Tibial artery (tissue), 4 donors: ENCODE data around the gene ANKRD34C.

ENCODE experiments used
- DNase-seq, 2 donors: peaks; one replicate each; pipeline ENCODE4 v3.0.0-alpha.2; 2019
- H3K27ac ChIP-seq, 2 donors: fragments of 200-600 bp; sonication (generic) in 1 of 2; 1 replicate in 1 of 2; 2 replicates in 1 of 2; pipeline ENCODE4 v1.5.1; 2018 to 2019; ENCODE audit warnings: mild to moderate bottlenecking in 1 of 2
- H3K27me3 ChIP-seq, 2 donors: fragments of 200-600 bp; sonication (generic) in 1 of 2; one replicate each; pipeline versions ENCODE4 v1.5.1 to v1.6.0; 2016 to 2019
- H3K36me3 ChIP-seq, 3 donors: fragments of 200-600 bp; sonication (generic) in 2 of 3; one replicate each; pipeline ENCODE4 v1.5.1; 2016 to 2019; ENCODE audit warnings: mild to moderate bottlenecking in 2 of 3
- H3K4me1 ChIP-seq, 4 donors: fragments of 200-600 bp; sonication (generic) in 2 of 4; 1 replicate in 3 of 4; 2 replicates in 1 of 4; pipeline ENCODE4 v1.5.1; 2016 to 2019
- H3K4me3 ChIP-seq, 2 donors: fragments of 200-600 bp; sonication (generic) in 1 of 2; 1 replicate in 1 of 2; 2 replicates in 1 of 2; pipeline ENCODE4 v1.5.1; 2018 to 2019; ENCODE audit warnings: mild to moderate bottlenecking in 2 of 2
- H3K9me3 ChIP-seq, 3 donors: fragments of 200-600 bp; sonication (generic) in 1 of 3; one replicate each; pipeline ENCODE4 v1.5.1; 2016 to 2019
- intact Hi-C: fragments of 100-400 bp; cut with DNase I; formaldehyde crosslinking; loops from one replicate; pipeline ENCODE4 v1.15.0; 2023; ENCODE audit warnings: low total_unique reads
- TF ChIP-seq, protein P1 (sequence below), 2 experiments: fragments of 200-600 bp in 1 of 2; fragments of 450-650 bp in 1 of 2; IDR thresholded peaks; one replicate each; pipeline ENCODE4 v1.5.1; 2017 to 2019; ENCODE audit warnings: antibody characterized with exemption in 2 of 2, mild to moderate bottlenecking in 1 of 2, moderate library complexity in 1 of 2

The ANKRD34C gene

DNA sequence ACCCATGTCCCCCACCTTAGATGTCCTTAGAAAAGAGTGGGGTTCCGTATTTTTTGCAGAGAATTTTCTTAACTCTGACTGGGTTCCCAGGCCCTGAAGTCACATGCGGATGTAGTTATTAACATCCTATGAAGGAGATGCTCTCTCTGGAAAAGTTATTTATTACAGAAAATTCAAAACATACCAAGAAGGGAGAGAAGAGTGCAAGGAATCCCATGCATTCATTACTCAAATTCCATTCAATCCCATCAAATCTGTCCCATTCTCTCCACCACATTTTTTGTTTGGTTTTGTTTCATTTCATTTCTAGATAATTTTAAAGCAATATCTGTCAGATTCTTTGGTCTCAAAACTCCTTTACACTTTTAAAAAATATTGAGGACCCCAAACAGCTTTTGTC is 34.3 kb upstream of the ANKRD34C start:
- TF ChIP-seq, protein P1, sequence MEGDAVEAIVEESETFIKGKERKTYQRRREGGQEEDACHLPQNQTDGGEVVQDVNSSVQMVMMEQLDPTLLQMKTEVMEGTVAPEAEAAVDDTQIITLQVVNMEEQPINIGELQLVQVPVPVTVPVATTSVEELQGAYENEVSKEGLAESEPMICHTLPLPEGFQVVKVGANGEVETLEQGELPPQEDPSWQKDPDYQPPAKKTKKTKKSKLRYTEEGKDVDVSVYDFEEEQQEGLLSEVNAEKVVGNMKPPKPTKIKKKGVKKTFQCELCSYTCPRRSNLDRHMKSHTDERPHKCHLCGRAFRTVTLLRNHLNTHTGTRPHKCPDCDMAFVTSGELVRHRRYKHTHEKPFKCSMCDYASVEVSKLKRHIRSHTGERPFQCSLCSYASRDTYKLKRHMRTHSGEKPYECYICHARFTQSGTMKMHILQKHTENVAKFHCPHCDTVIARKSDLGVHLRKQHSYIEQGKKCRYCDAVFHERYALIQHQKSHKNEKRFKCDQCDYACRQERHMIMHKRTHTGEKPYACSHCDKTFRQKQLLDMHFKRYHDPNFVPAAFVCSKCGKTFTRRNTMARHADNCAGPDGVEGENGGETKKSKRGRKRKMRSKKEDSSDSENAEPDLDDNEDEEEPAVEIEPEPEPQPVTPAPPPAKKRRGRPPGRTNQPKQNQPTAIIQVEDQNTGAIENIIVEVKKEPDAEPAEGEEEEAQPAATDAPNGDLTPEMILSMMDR (IDR thresholded peaks at IDR 0.05): no peak
- no peak overlapping the region for H3K4me3 ChIP-seq

DNA sequence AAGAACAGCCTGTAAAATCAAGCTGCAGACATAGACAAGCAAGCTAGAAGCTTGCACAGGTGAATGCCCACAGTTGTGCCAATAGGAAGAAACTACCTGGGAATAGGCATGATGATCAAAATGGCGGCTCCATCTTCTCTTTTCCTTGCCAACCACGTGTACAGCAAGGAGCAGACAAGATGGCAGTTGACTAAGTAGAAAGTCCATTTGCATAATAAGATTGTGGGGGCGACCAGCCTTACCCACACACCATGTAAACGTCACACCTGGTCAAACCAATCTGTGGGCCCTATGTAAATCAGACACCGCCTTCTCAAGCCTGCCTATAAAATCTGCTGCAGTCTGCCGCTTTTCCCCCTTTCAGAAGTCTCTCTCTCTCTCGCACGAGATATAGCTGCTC is 25.1 kb upstream of the ANKRD34C start:
- TF ChIP-seq, protein P1 (IDR thresholded peaks at IDR 0.05): no peak
- Histone ChIP-seq H3K27ac (no peak overlapping the region), H3K4me3 (no peak overlapping the region), H3K4me1 (peaks cover 0 to 6% (median 1%) of the 10 kb centered on the region in 4 donors), H3K27me3 (no peaks in the 10 kb centered on the region), H3K9me3 (no peaks in the 10 kb centered on the region), H3K36me3 (no peaks in the 10 kb centered on the region)
- intact Hi-C loops: no loop called here
- no peak for DNase-seq

More for the DNA sequence above, 34.3 kb upstream of the ANKRD34C start:
- Histone ChIP-seq H3K9me3 (no peaks in the 10 kb centered on the region), H3K27me3 (no peaks in the 10 kb centered on the region), H3K4me1 (peaks cover 0 to 11% (median 0%) of the 10 kb centered on the region in 4 donors), H3K36me3 (no peaks in the 10 kb centered on the region), H3K27ac (no peak overlapping the region)
- intact Hi-C loops: no loop called here
- no peak for DNase-seq

DNA sequence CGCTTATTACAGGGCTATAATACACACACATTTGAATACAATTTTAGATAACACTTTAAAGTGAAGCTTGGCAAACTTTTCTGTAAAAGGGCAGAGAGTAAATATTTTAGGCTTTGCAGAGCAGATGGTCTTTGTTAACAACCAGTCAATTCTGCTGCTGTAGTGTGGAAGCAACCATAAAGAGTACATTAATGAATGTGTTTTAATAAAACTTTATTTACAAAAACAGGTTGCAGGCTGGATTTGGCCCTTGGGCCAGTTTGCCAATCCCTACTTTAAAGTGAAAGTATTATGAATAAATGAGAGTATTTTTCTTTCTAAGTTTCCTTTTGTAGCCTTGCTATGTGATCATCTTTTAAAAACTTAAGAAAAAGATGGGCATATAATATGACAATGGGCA is 20.7 kb upstream of the ANKRD34C start:
- H3K9me3 ChIP-seq: no peaks in the 10 kb centered on the region
- intact Hi-C loops: no loop called here
- no peak for DNase-seq
- no peak overlapping the region for H3K4me3 ChIP-seq
- no peak overlapping the region for H3K27ac ChIP-seq
- no peaks in the 10 kb centered on the region for H3K36me3 ChIP-seq
- TF ChIP-seq, protein P1 (IDR thresholded peaks at IDR 0.05): no peak
- peaks cover 0 to 33% (median 19%) of the 10 kb centered on the region in 4 donors for H3K4me1 ChIP-seq
- no peaks in the 10 kb centered on the region for H3K27me3 ChIP-seq

DNA sequence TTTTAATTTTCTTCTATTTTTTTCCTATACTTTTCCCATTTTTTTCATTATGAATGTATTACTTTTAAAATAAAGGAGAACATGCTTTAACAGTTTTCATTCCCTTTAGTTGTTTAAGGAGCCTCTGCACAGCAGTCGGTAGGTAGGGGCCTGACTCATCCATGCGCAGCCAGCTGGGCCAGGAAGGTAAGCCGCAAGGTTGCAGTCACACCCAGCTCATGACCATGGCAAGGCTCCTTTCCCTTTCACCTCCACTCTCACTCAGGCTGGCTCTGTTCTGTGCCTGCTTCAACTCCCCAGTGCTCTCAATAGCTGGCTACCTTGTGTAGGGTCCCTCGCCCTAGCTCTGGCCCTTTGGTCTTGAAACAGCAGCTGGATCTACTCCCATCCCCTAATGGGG is 17.4 kb upstream of the ANKRD34C start:
- Histone ChIP-seq H3K4me3 (no peak overlapping the region), H3K27ac (peak overlapping the region; percentile 69 to 73), H3K27me3 (no peaks in the 10 kb centered on the region), H3K36me3 (no peaks in the 10 kb centered on the region), H3K9me3 (no peaks in the 10 kb centered on the region), H3K4me1 (peaks cover 0 to 41% (median 20%) of the 10 kb centered on the region in 4 donors)
- intact Hi-C loops: no loop called here
- DNase-seq: no peak
- TF ChIP-seq, protein P1 (IDR thresholded peaks at IDR 0.05): no peak

DNA sequence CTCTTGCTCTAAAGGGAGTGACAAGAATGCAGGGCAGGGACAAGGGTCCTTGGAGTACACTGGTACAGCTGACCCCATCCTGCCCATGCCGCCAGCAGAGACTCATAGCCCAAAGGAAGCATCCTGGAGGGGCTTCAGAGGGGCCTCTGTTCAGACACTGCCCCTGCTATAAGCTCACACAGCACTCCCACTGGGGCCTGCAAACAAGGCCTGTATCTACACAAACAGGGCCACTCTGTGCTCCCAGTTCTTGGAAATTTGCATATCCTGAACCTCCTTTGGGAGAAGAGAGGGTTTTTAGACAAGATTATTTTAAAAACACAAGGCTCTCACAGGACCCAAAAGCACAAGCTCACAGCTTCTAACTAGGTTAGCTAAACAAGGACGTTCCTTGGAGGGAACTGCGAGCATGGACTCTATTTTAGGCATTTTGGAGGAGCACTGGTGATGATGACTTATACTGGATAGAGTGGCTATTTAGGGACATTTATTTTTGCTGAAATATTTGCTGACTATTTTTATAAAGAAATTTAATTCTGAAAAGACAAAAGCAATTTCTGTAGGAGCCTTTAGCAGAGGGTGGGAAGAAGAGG is 16.4 kb upstream of the ANKRD34C start:
- H3K4me1 ChIP-seq: peaks cover 0 to 41% (median 20%) of the 10 kb centered on the region in 4 donors
- no peaks in the 10 kb centered on the region for H3K36me3 ChIP-seq
- H3K4me3 ChIP-seq: no peak overlapping the region
- TF ChIP-seq, protein P1 (IDR thresholded peaks at IDR 0.05): no peak
- no peaks in the 10 kb centered on the region for H3K9me3 ChIP-seq
- intact Hi-C loops: loop anchor here (2.0 kb wide), 1 partner anchor 47 kb away; no protein-coding TSS in a partner anchor
- DNase-seq: no peak
- no peaks in the 10 kb centered on the region for H3K27me3 ChIP-seq
- H3K27ac ChIP-seq: peak overlapping the region; percentile 69 to 73
